ENCODE data around the gene GPR68.

DNA sequence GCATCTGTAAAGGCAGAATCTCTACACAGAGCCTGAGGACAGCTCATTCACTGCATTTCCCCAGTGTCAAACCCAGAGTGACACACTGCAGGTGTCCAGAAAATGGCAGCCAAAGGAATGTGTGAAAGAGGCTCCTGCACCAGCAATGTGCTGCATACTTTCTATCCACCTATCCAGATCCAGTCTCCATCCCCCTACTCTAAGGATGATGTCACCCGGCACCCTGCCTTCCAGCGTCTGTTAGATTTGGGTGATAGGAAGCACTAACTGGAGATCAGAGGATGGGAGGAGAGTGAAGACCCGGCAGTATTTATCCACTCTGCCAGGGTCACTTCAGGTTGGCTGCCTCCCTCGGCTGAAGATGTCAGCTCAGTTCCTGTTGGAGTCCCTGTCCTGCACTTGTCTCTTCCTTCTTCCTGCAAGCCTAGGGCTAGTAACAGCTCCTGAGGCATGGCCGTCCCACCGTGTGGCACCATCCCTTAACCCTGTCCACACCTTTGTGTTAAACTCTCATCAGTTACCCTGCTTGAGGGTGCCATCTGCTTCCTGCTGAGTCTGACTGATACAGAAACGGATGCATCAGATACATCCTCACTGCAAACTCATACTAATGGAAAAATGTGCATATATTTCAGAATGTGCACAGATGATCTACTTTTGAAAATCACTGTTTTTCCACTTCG, 13.0 kb upstream of the GPR68 start:
- TF ChIP-seq SP3 (tag by site-specific recombination; IDR thresholded peaks at IDR 0.05) (no peak), KLF1 (tag by site-specific recombination; IDR thresholded peaks at IDR 0.05) (no peak), HOXC10 (CRISPR knock-in tag; IDR thresholded peaks at IDR 0.05) (no peak), KLF16 (tag by site-specific recombination; IDR thresholded peaks at IDR 0.05) (no peak), TRIM28 (IDR thresholded peaks at IDR 0.05; ENCODE audit: borderline replicate concordance, low read length) (no peak), MYNN (tag by site-specific recombination; IDR thresholded peaks at IDR 0.05; ENCODE audit: borderline replicate concordance) (no peak), KLF7 (tag by site-specific recombination; IDR thresholded peaks at IDR 0.05; ENCODE audit: borderline replicate concordance) (no peak), ZNF76 (tag by site-specific recombination; IDR thresholded peaks at IDR 0.05; ENCODE audit: borderline replicate concordance, low read depth) (no peak), KLF10 (tag by site-specific recombination; IDR thresholded peaks at IDR 0.05) (no peak), ZNF501 (tag by site-specific recombination; IDR thresholded peaks at IDR 0.05) (no peak)
- TF ChIP-seq, protein P1, sequence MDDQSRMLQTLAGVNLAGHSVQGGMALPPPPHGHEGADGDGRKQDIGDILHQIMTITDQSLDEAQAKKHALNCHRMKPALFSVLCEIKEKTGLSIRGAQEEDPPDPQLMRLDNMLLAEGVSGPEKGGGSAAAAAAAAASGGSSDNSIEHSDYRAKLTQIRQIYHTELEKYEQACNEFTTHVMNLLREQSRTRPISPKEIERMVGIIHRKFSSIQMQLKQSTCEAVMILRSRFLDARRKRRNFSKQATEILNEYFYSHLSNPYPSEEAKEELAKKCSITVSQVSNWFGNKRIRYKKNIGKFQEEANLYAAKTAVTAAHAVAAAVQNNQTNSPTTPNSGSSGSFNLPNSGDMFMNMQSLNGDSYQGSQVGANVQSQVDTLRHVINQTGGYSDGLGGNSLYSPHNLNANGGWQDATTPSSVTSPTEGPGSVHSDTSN (CRISPR knock-in tag; IDR thresholded peaks at IDR 0.05): no peak
- TF ChIP-seq, protein P2, sequence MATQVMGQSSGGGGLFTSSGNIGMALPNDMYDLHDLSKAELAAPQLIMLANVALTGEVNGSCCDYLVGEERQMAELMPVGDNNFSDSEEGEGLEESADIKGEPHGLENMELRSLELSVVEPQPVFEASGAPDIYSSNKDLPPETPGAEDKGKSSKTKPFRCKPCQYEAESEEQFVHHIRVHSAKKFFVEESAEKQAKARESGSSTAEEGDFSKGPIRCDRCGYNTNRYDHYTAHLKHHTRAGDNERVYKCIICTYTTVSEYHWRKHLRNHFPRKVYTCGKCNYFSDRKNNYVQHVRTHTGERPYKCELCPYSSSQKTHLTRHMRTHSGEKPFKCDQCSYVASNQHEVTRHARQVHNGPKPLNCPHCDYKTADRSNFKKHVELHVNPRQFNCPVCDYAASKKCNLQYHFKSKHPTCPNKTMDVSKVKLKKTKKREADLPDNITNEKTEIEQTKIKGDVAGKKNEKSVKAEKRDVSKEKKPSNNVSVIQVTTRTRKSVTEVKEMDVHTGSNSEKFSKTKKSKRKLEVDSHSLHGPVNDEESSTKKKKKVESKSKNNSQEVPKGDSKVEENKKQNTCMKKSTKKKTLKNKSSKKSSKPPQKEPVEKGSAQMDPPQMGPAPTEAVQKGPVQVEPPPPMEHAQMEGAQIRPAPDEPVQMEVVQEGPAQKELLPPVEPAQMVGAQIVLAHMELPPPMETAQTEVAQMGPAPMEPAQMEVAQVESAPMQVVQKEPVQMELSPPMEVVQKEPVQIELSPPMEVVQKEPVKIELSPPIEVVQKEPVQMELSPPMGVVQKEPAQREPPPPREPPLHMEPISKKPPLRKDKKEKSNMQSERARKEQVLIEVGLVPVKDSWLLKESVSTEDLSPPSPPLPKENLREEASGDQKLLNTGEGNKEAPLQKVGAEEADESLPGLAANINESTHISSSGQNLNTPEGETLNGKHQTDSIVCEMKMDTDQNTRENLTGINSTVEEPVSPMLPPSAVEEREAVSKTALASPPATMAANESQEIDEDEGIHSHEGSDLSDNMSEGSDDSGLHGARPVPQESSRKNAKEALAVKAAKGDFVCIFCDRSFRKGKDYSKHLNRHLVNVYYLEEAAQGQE (tag by site-specific recombination; IDR thresholded peaks at IDR 0.05): no peak
- TF ChIP-seq, protein P3, sequence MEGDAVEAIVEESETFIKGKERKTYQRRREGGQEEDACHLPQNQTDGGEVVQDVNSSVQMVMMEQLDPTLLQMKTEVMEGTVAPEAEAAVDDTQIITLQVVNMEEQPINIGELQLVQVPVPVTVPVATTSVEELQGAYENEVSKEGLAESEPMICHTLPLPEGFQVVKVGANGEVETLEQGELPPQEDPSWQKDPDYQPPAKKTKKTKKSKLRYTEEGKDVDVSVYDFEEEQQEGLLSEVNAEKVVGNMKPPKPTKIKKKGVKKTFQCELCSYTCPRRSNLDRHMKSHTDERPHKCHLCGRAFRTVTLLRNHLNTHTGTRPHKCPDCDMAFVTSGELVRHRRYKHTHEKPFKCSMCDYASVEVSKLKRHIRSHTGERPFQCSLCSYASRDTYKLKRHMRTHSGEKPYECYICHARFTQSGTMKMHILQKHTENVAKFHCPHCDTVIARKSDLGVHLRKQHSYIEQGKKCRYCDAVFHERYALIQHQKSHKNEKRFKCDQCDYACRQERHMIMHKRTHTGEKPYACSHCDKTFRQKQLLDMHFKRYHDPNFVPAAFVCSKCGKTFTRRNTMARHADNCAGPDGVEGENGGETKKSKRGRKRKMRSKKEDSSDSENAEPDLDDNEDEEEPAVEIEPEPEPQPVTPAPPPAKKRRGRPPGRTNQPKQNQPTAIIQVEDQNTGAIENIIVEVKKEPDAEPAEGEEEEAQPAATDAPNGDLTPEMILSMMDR (tag by site-specific recombination; IDR thresholded peaks at IDR 0.05): no peak
